GM12878 (cell line): Measurements from ENCODE around the gene PRRT3. TPM values are rescaled to one million over a fixed set of nuclear protein-coding genes. Genes with fewer than 3 reads are reported as not detected.

Experiments
- ATAC-seq: fragments of 200-7000 bp; cut with Tn5 transposase; 3 replicates; pipeline ENCODE4 v1.9.1; 2020; ENCODE audit warnings: mild to moderate bottlenecking, moderate library complexity
- BruUV-seq: library from RNA; stranded (reverse); fragments of 400-500 nt; replicated peaks from 2 replicates; lab custom pipeline; 2021; lab: Mats Ljungman, UMichigan
- CTCF ChIA-PET: fragments of 300-600 bp; sonication (Branson Sonifier 250); formaldehyde crosslinking; extraction: SDS; loops from one replicate; lab custom pipeline; 2021; ENCODE audit warnings: inconsistent platforms; lab: Yijun Ruan, JAX
- POLR2A ChIA-PET: fragments of 350-600 bp; formaldehyde crosslinking; extraction: SDS; loops from one replicate; lab custom pipeline; 2021; ENCODE audit warnings: inconsistent platforms; lab: Charles Lee
- RAD21 ChIA-PET: fragments of 300-600 bp; sonication (Branson Sonifier 250); formaldehyde crosslinking; loops from one replicate; lab custom pipeline; 2023; ENCODE audit warnings: antibody characterized with exemption; ENCODE audit not compliant: unreplicated experiment; lab: Charles Lee
- SMC1A ChIA-PET: fragments of 300-600 bp; sonication (Branson Sonifier 250); formaldehyde crosslinking; loops from one replicate; lab custom pipeline; 2023; ENCODE audit not compliant: unreplicated experiment, uncharacterized antibody; lab: Charles Lee
- DNase-seq: peaks from one replicate; pipeline ENCODE4 v3.0.0-alpha.2; 2011; ENCODE audit warnings: low read depth, low spot score
- FAIRE-seq: peaks from 3 replicates; lab custom pipeline; 2011; peaks lifted over from hg19 to GRCh38; lab: Jason Lieb, UNC
- H2AFZ ChIP-seq: 2 replicates; pipeline ENCODE4 v1.6.0; 2011; ENCODE audit warnings: low read depth, low read length, control low read depth; ENCODE audit not compliant: control insufficient read depth
- H3K27ac ChIP-seq: 2 replicates; pipeline ENCODE4 v1.5.1; 2011; ENCODE audit warnings: control low read depth; ENCODE audit not compliant: control insufficient read depth, insufficient read depth
- H3K27me3 ChIP-seq, 2 experiments: replicated peaks in 1 of 2; 2 replicates each; pipeline versions ENCODE4 v1.6.0 to v1.6.1; 2011; ENCODE audit warnings: low read length in 1 of 2; ENCODE audit not compliant: control insufficient read depth in 2 of 2, insufficient read depth in 2 of 2
- H3K36me3 ChIP-seq, 2 experiments: 2 replicates each; pipeline ENCODE4 v1.5.1; 2011; ENCODE audit warnings: low read length in 1 of 2; ENCODE audit not compliant: control insufficient read depth in 2 of 2, insufficient read depth in 2 of 2
- H3K4me1 ChIP-seq: 2 replicates; pipeline ENCODE4 v1.6.1; 2011; ENCODE audit warnings: mild to moderate bottlenecking, low read length, moderate library complexity, mixed read lengths; ENCODE audit not compliant: control insufficient read depth, insufficient read depth
- H3K4me2 ChIP-seq: 2 replicates; pipeline ENCODE4 v1.6.0; 2011; ENCODE audit warnings: control low read depth; ENCODE audit not compliant: control insufficient read depth, insufficient read depth
- H3K4me3 ChIP-seq: fragments of 200-600 bp; sonication (generic); 2 replicates; pipeline ENCODE4 v1.5.1; 2016
- H3K79me2 ChIP-seq: 2 replicates; pipeline ENCODE4 v1.6.0; 2011; ENCODE audit warnings: low read length; ENCODE audit not compliant: control insufficient read depth, insufficient read depth
- H3K9ac ChIP-seq: 2 replicates; pipeline ENCODE4 v1.8.0; 2011; ENCODE audit warnings: low read length, control low read depth, mixed read lengths; ENCODE audit not compliant: control insufficient read depth, insufficient read depth
- H3K9me3 ChIP-seq: replicated peaks from 3 replicates; pipeline ENCODE4 v1.5.1; 2011; ENCODE audit warnings: mild to moderate bottlenecking, low read length; ENCODE audit not compliant: control insufficient read depth, insufficient read depth
- H4K20me1 ChIP-seq: 2 replicates; pipeline ENCODE4 v1.6.0; 2011; ENCODE audit not compliant: control insufficient read depth, insufficient read depth
- CHD4 ChIP-seq: fragments of 200-600 bp; sonication (generic); IDR thresholded peaks from 2 replicates; pipeline ENCODE4 v1.6.1; 2016; ENCODE audit warnings: mild to moderate bottlenecking
- E4F1 ChIP-seq: fragments of 450-650 bp; IDR thresholded peaks from 2 replicates; pipeline ENCODE4 v1.6.1; 2018; ENCODE audit warnings: borderline replicate concordance, mild to moderate bottlenecking; ENCODE audit not compliant: partially characterized antibody
- SMC3 ChIP-seq: IDR thresholded peaks from 2 replicates; pipeline ENCODE4 v1.6.1; 2011; ENCODE audit warnings: low read length, improper control_type of control experiment, borderline replicate concordance
- WGBS: methylation state at CpG from one replicate; pipeline ENCODE4 v1.1.6; 2016; ENCODE audit warnings: low lambda C conversion rate; ENCODE audit not compliant: insufficient replicate concordance, insufficient coverage; ENCODE audit errors: missing lambda C conversion rate; 5-methylcytosine and 5-hydroxymethylcytosine counted together
- in situ Hi-C: fragments of 300-500 bp; cut with MboI; formaldehyde crosslinking; loops from 9 replicates; pipeline ENCODE4 v1.14.3; 2018; ENCODE audit warnings: mixed read lengths
- intact Hi-C: fragments of 100-400 bp; cut with micrococcal nuclease; formaldehyde crosslinking; loops from one replicate; pipeline ENCODE4 v1.14.2; 2022; ENCODE audit not compliant: unreplicated experiment
- polyA plus RNA-seq, 11 experiments: library from polyadenylated mRNA; depleted of rRNA in 4 of 11; unstranded in 6 of 11; stranded (reverse) in 5 of 11; fragments of >200 nt; fragmentation: Nextera tagmentation in 4 of 11; fragmentation: Illumina TruSeq in 1 of 11; extraction: Ambion mirVana in 4 of 11; extraction: Trizol in 1 of 11; gene quantifications; 1 replicate in 1 of 11; 2 replicates in 10 of 11; pipeline versions ENCODE4 v1.2.1 to v1.2.3, GENCODE V29; 2011 to 2016; ENCODE audit warnings: inconsistent platforms in 2 of 11, missing spikeins in 2 of 11, low read depth in 1 of 11
- total RNA-seq, 4 experiments: library from RNA; depleted of rRNA in 3 of 4; stranded (reverse); fragments of >200 nt in 3 of 4; fragmentation: Illumina TruSeq in 1 of 4; extraction: Trizol in 1 of 4; gene quantifications; 2 replicates each; pipeline versions ENCODE4 v1.2.1 to v1.2.3, GENCODE V29; 2013 to 2021

PRRT3 gene
- total and polyA plus RNA-seq, 10 of the 15 experiments (the other 5 are each of a cell fraction or from before 2014, with no cell fraction given) = 0.53 to 18.0 (median 7.1) TPM

DNA sequence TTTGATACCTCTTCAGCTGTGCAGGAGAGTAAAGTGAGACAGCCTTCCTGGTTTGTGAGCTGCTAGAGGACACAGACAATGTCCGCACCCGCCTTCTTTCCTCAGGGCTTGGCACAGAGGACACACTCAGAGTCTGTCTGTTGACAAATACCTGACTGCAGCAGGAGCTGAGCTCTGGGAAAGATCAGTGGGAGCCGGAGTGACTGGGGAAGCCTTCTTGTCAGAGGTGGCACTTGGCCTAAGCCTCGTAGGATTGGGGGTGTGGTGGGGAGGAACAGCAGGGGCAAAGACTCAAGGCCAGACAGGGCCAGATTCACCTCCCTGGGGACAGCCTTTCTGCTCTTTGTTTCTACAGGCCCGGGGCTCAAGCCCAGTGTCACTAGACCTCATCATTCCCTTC lies 38.6 kb downstream of the PRRT3 start (continued):
- TF ChIP-seq E4F1 = no peak

- no peak overlapping the region for H3K4me3 ChIP-seq
- no peaks in the 10 kb centered on the region for H3K9me3 ChIP-seq
- TF ChIP-seq CHD4 (no peak), SMC3 (no peak)
- TF ChIP-seq, all 136 proteins: peak for 0
- Histone ChIP-seq H3K4me1 (peaks cover 18% of the 10 kb centered on the region), H3K27me3 (peaks cover 0 to 2% of the 10 kb centered on the region in 2 experiments; a peak in 1 of 4 replicates), H3K9ac (no peak overlapping the region), H2AFZ (no peak overlapping the region), H3K36me3 (no peaks in the 10 kb centered on the region), H3K4me2 (no peak overlapping the region), H3K27ac (no peak overlapping the region), H4K20me1 (no peaks in the 10 kb centered on the region), H3K79me2 (no peaks in the 10 kb centered on the region)
- no peak for ATAC-seq
- no TSS peak for BruUV-seq
- ChIA-PET RAD21 (interaction anchor here (0.6 kb wide), 1 partner anchor 447 kb away, joined by 3 read pairs; no protein-coding TSS in a partner anchor), SMC1A (interaction anchor here (1.2 to 2.0 kb wide), 4 partner anchors 10 to 43 kb away, joined by 3 to 6 read pairs (median 4); no protein-coding TSS in a partner anchor), CTCF (interaction anchor here (1.4 to 4.4 kb wide), 4 partner anchors 19 to 409 kb away, joined by 3 to 31 read pairs (median 4); partner anchors contain the start of genes CRELD1 and RPUSD3), POLR2A (interaction anchor here (1.5 kb wide), 1 partner anchor 18 kb away, joined by 3 read pairs; no protein-coding TSS in a partner anchor)
- no peak for FAIRE-seq
- DNase-seq = no peak
- in situ Hi-C loops (no loop called here), intact Hi-C loops (no loop called here)
- 37% methylated on average over 7 of the region's 7 CpGs for WGBS
These were observed 39.8 kb downstream of the PRRT3 start for GRCh38 chr3:9912294-9912935.
